Measurements from ENCODE around the gene OLA1.

Gene OLA1

GRCh38 chr2:174202188-174202587 lies 46.1 kb downstream of the OLA1 start:
- no peak overlapping the region for H3K4ac ChIP-seq (ENCODE audit: low read depth, low read length)
- H3K23ac ChIP-seq (ENCODE audit: low read length): no peak overlapping the region
- peaks cover 5% of the 10 kb centered on the region for H3K79me1 ChIP-seq (ENCODE audit: low read length)
- H3K79me2 ChIP-seq (ENCODE audit: control insufficient read depth, insufficient read depth, low read length): peaks cover 2% of the 10 kb centered on the region
- H2BK15ac ChIP-seq (replicated peaks; ENCODE audit: low read depth): no peak overlapping the region
- no peak overlapping the region for H3K4me3 ChIP-seq (ENCODE audit: low read length)
- no peak overlapping the region for H3K4me2 ChIP-seq (ENCODE audit: low read length)
- H4K8ac ChIP-seq (ENCODE audit: low read depth, low read length): no peak overlapping the region
- no CpG with 5 or more reads among the region's 4 CpGs for WGBS (ENCODE audit: extremely low coverage, insufficient coverage, low lambda C conversion rate)
- no peaks in the 10 kb centered on the region for H3K27me3 ChIP-seq (ENCODE audit: insufficient read depth, low read length, poor library complexity)
- no peak overlapping the region for H3K9ac ChIP-seq (ENCODE audit: low read length)
- H4K5ac ChIP-seq (ENCODE audit: low read length): no peak overlapping the region
- H2BK120ac ChIP-seq (ENCODE audit: low read depth, low read length): no peak overlapping the region
- H3K18ac ChIP-seq (ENCODE audit: low read length): no peak overlapping the region
- DNase-seq: no peak
- no peak overlapping the region for H3K27ac ChIP-seq (ENCODE audit: low read depth, low read length)
- H2BK5ac ChIP-seq (ENCODE audit: low read length): no peak overlapping the region
- peaks cover 2% of the 10 kb centered on the region for H3K4me1 ChIP-seq (ENCODE audit: control insufficient read depth, low read depth, low read length)
- no peaks in the 10 kb centered on the region for H3K36me3 ChIP-seq (ENCODE audit: control insufficient read depth, insufficient read depth, low read length)
- no peak overlapping the region for H2AK5ac ChIP-seq (ENCODE audit: low read length)
- H3K56ac ChIP-seq (ENCODE audit: low read length): no peak overlapping the region

DNA sequence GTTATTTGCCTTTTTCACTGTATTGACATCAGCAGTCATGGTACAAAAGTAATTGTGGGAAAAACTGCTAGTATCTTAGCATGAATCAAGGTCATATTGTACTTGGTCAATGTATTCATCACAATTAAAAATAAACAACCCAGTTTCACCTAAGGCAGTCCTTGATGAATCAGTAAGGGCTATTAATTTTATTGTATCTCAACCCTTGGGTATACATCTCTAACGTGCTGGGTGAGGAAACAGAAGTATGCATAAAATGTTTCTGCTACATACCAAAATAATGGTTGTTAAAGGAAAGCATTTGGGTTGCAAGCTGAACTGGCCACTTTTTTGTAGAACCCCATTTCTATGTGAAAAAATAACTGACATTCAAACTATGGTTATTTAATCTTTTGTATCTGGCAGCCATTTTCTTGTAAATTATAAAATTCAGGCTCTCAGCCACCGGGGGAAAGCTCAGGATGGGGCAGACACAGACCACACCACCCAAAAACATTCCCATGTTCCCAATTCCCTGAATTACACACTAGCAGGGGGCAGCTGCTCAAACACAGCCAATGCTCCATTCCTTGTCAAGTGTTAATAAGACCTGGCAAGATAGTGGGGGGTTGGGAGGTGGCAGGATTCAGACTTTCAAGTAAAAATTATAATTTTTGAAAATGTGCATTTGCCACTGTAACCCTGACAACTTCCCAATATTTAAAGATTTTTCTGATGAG lies 49.3 kb downstream of the OLA1 start:
- DNase-seq: peak; percentile 59
- H3K4me1 ChIP-seq (ENCODE audit: control insufficient read depth, low read depth, low read length): peaks cover 2% of the 10 kb centered on the region
- no peak overlapping the region for H4K8ac ChIP-seq (ENCODE audit: low read depth, low read length)
- no peak overlapping the region for H3K4me3 ChIP-seq (ENCODE audit: low read length)
- H3K18ac ChIP-seq (ENCODE audit: low read length): peak overlapping the region; percentile 41
- H3K79me2 ChIP-seq (ENCODE audit: control insufficient read depth, insufficient read depth, low read length): peaks cover 2% of the 10 kb centered on the region
- H3K4me2 ChIP-seq (ENCODE audit: low read length): no peak overlapping the region
- H3K9ac ChIP-seq (ENCODE audit: low read length): no peak overlapping the region
- H2AK5ac ChIP-seq (ENCODE audit: low read length): no peak overlapping the region
- no peak overlapping the region for H3K23ac ChIP-seq (ENCODE audit: low read length)
- H3K56ac ChIP-seq (ENCODE audit: low read length): no peak overlapping the region
- H3K36me3 ChIP-seq (ENCODE audit: control insufficient read depth, insufficient read depth, low read length): no peaks in the 10 kb centered on the region
- H3K4ac ChIP-seq (ENCODE audit: low read depth, low read length): no peak overlapping the region
- H3K27ac ChIP-seq (ENCODE audit: low read depth, low read length): no peak overlapping the region
- no peak overlapping the region for H2BK120ac ChIP-seq (ENCODE audit: low read depth, low read length)
- no peak overlapping the region for H4K5ac ChIP-seq (ENCODE audit: low read length)
- H2BK15ac ChIP-seq (replicated peaks; ENCODE audit: low read depth): no peak overlapping the region
- no peaks in the 10 kb centered on the region for H3K79me1 ChIP-seq (ENCODE audit: low read length)
- H2BK5ac ChIP-seq (ENCODE audit: low read length): no peak overlapping the region
- H3K27me3 ChIP-seq (ENCODE audit: insufficient read depth, low read length, poor library complexity): no peaks in the 10 kb centered on the region
- WGBS (ENCODE audit: extremely low coverage, insufficient coverage, low lambda C conversion rate): no CpG with 5 or more reads among the region's 2 CpGs

DNA sequence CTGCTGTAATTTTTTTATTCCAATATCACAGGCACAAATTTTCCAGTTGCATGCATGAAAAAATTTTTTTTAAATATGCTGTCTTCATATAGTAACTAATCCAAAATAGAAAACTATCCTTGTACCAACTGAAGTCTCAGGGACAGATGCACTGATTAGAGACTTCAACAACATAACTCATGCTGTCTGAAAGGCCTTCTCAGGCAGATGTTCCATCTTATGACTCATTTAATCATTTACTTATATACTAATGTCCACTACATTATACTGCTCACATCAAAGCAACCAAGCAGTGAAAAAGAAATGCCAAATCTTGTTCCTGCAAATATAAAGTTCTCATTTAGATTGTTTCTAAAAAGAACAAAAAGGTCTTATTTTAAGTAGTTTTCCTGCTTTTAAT lies 53.1 kb downstream of the OLA1 start:
- Histone ChIP-seq H3K36me3 (ENCODE audit: control insufficient read depth, insufficient read depth, low read length) (no peaks in the 10 kb centered on the region), H3K4me1 (ENCODE audit: control insufficient read depth, low read depth, low read length) (peaks cover 2% of the 10 kb centered on the region), H4K8ac (ENCODE audit: low read depth, low read length) (no peak overlapping the region), H3K27ac (ENCODE audit: low read depth, low read length) (no peak overlapping the region), H3K27me3 (ENCODE audit: insufficient read depth, low read length, poor library complexity) (no peaks in the 10 kb centered on the region), H4K5ac (ENCODE audit: low read length) (no peak overlapping the region), H2AK5ac (ENCODE audit: low read length) (no peak overlapping the region), H3K9ac (ENCODE audit: low read length) (no peak overlapping the region), H3K4me2 (ENCODE audit: low read length) (no peak overlapping the region), H2BK15ac (replicated peaks; ENCODE audit: low read depth) (no peak overlapping the region), H3K23ac (ENCODE audit: low read length) (no peak overlapping the region), H3K79me2 (ENCODE audit: control insufficient read depth, insufficient read depth, low read length) (peaks cover 2% of the 10 kb centered on the region), H3K79me1 (ENCODE audit: low read length) (peaks cover 2% of the 10 kb centered on the region), H3K56ac (ENCODE audit: low read length) (no peak overlapping the region), H3K18ac (ENCODE audit: low read length) (no peak overlapping the region), H2BK5ac (ENCODE audit: low read length) (no peak overlapping the region), H2BK120ac (ENCODE audit: low read depth, low read length) (no peak overlapping the region), H3K4ac (ENCODE audit: low read depth, low read length) (no peak overlapping the region), H3K4me3 (ENCODE audit: low read length) (no peak overlapping the region)
- no peak for DNase-seq

- Histone ChIP-seq H3K4me1 (ENCODE audit: control insufficient read depth, low read depth, low read length) (no peaks in the 10 kb centered on the region), H3K79me2 (ENCODE audit: control insufficient read depth, insufficient read depth, low read length) (peaks cover 2% of the 10 kb centered on the region), H2BK5ac (ENCODE audit: low read length) (no peak overlapping the region), H3K4ac (ENCODE audit: low read depth, low read length) (no peak overlapping the region), H4K5ac (ENCODE audit: low read length) (no peak overlapping the region), H3K56ac (ENCODE audit: low read length) (no peak overlapping the region), H3K79me1 (ENCODE audit: low read length) (peaks cover 2% of the 10 kb centered on the region), H3K27ac (ENCODE audit: low read depth, low read length) (no peak overlapping the region), H2BK120ac (ENCODE audit: low read depth, low read length) (no peak overlapping the region), H3K36me3 (ENCODE audit: control insufficient read depth, insufficient read depth, low read length) (no peaks in the 10 kb centered on the region), H3K27me3 (ENCODE audit: insufficient read depth, low read length, poor library complexity) (no peaks in the 10 kb centered on the region), H4K8ac (ENCODE audit: low read depth, low read length) (no peak overlapping the region), H2BK15ac (replicated peaks; ENCODE audit: low read depth) (no peak overlapping the region), H3K9ac (ENCODE audit: low read length) (no peak overlapping the region), H3K4me3 (ENCODE audit: low read length) (no peak overlapping the region), H3K23ac (ENCODE audit: low read length) (no peak overlapping the region), H3K18ac (ENCODE audit: low read length) (no peak overlapping the region), H3K4me2 (ENCODE audit: low read length) (no peak overlapping the region), H2AK5ac (ENCODE audit: low read length) (no peak overlapping the region)
- no peak for DNase-seq
- WGBS (ENCODE audit: extremely low coverage, insufficient coverage, low lambda C conversion rate): no CpG with 5 or more reads among the region's 4 CpGs
Observed at GRCh38 chr2:174193737-174194136, 54.6 kb downstream of the OLA1 start.

DNA sequence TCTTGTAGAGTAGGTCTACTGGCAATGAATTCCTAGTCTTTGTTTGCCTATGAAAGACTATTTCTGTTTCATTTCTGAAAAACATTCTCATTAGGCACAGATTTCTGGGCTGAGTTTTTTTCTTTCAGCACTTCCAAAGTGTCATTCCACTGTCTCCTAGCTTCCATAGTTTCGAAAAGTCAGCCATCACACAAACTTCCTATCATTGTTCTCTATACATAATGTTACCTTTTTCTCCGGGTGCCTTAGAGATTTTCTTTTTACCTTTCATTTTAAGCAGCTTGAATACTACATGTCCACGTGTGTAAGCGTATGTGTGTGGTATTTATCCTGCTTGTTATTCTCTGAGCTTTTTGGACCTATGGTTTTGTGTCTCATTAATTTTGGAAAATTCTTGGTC lies 55.7 kb downstream of the OLA1 start:
- Histone ChIP-seq H3K4ac (ENCODE audit: low read depth, low read length) (no peak overlapping the region), H3K27me3 (ENCODE audit: insufficient read depth, low read length, poor library complexity) (no peaks in the 10 kb centered on the region), H3K9ac (ENCODE audit: low read length) (no peak overlapping the region), H3K79me2 (ENCODE audit: control insufficient read depth, insufficient read depth, low read length) (peaks cover 2% of the 10 kb centered on the region), H3K23ac (ENCODE audit: low read length) (no peak overlapping the region), H2BK15ac (replicated peaks; ENCODE audit: low read depth) (no peak overlapping the region), H3K4me2 (ENCODE audit: low read length) (no peak overlapping the region), H3K4me3 (ENCODE audit: low read length) (no peak overlapping the region), H2AK5ac (ENCODE audit: low read length) (no peak overlapping the region), H3K56ac (ENCODE audit: low read length) (no peak overlapping the region), H3K79me1 (ENCODE audit: low read length) (peaks cover 2% of the 10 kb centered on the region), H2BK120ac (ENCODE audit: low read depth, low read length) (no peak overlapping the region), H4K5ac (ENCODE audit: low read length) (no peak overlapping the region), H3K36me3 (ENCODE audit: control insufficient read depth, insufficient read depth, low read length) (no peaks in the 10 kb centered on the region), H3K27ac (ENCODE audit: low read depth, low read length) (no peak overlapping the region), H3K18ac (ENCODE audit: low read length) (no peak overlapping the region), H4K8ac (ENCODE audit: low read depth, low read length) (no peak overlapping the region), H2BK5ac (ENCODE audit: low read length) (no peak overlapping the region), H3K4me1 (ENCODE audit: control insufficient read depth, low read depth, low read length) (no peaks in the 10 kb centered on the region)
- WGBS (ENCODE audit: extremely low coverage, insufficient coverage, low lambda C conversion rate): no CpG with 5 or more reads among the region's 4 CpGs
- peak; percentile 8 for DNase-seq

All from mesendoderm (in vitro differentiated cells).